ENCODE results near the gene DGCR2.
"Not testable (repeated sequence)": the region's sequence is repeated elsewhere in the genome, so short reads cannot be mapped to it uniquely, and the experiment has no call there.

DGCR2 gene

GRCh38 chr22:19166421-19166820 is 44.2 kb upstream of the DGCR2 start:
- ChIA-PET POLR2A (no interaction called here), CTCF (no interaction called here)
- TF ChIP-seq CTCF (IDR thresholded peaks at IDR 0.05; ENCODE audit: control extremely low read depth, extremely low read depth, low read depth, missing control alignments): no peak
- DNase-seq (ENCODE audit: extremely low spot score): no peak

- DNase-seq (ENCODE audit: extremely low spot score): no peak
- TF ChIP-seq CTCF (IDR thresholded peaks at IDR 0.05; ENCODE audit: control extremely low read depth, extremely low read depth, low read depth, missing control alignments): no peak
- ChIA-PET CTCF (no interaction called here), POLR2A (no interaction called here)
Measured at GRCh38 chr22:19164425-19164824, 42.2 kb upstream of the DGCR2 start.

- DNase-seq (ENCODE audit: extremely low spot score): not testable (repeated sequence)
- ChIA-PET POLR2A (interaction anchor here (0.7 kb wide), 1 partner anchor 35 kb away, joined by 5 read pairs; no protein-coding TSS in a partner anchor), CTCF (interaction anchor here (1.0 to 2.1 kb wide), 3 partner anchors 21 to 472 kb away, joined by 3 to 6 read pairs (median 5); partner anchors contain the start of gene SLC25A1)
Measured at GRCh38 chr22:19158649-19159048, 36.4 kb upstream of the DGCR2 start.

GRCh38 chr22:19156109-19156508 is 33.9 kb upstream of the DGCR2 start:
- CTCF ChIA-PET: interaction anchor here (0.9 to 4.1 kb wide), 3 partner anchors 11 to 474 kb away, joined by 3 to 39 read pairs (median 6); partner anchors contain the start of genes ESS2 and SLC25A1
- POLR2A ChIA-PET; DNase-seq (ENCODE audit: extremely low spot score): not testable (repeated sequence)

GRCh38 chr22:19152942-19153883 is 31.0 kb upstream of the DGCR2 start:
- ChIA-PET POLR2A (no interaction called here), CTCF (interaction anchor here (0.8 to 4.1 kb wide), 2 partner anchors 8 to 26 kb away, joined by 3 to 39 read pairs; partner anchors contain the start of gene ESS2)
- no peak for TF ChIP-seq CTCF (IDR thresholded peaks at IDR 0.05; ENCODE audit: control extremely low read depth, extremely low read depth, low read depth, missing control alignments)
- DNase-seq (ENCODE audit: extremely low spot score): no peak

GRCh38 chr22:19151329-19152191 is 29.3 kb upstream of the DGCR2 start:
- TF ChIP-seq CTCF (IDR thresholded peaks at IDR 0.05; ENCODE audit: control extremely low read depth, extremely low read depth, low read depth, missing control alignments): no peak
- POLR2A ChIA-PET: no interaction called here
- no peak for DNase-seq (ENCODE audit: extremely low spot score)

GRCh38 chr22:19150482-19151328 is 28.5 kb upstream of the DGCR2 start:
- no peak for DNase-seq (ENCODE audit: extremely low spot score)
- CTCF ChIA-PET: no interaction called here
- POLR2A ChIA-PET: no interaction called here
- TF ChIP-seq CTCF (IDR thresholded peaks at IDR 0.05; ENCODE audit: control extremely low read depth, extremely low read depth, low read depth, missing control alignments): no peak

More at GRCh38 chr22:19151329-19152191, 29.3 kb upstream of the DGCR2 start:
- CTCF ChIA-PET: no interaction called here
